ENCODE results near the gene MCM3AP. TPM values are rescaled to one million over a fixed set of nuclear protein-coding genes. Genes with fewer than 3 reads are reported as not detected.

MCM3AP gene
- total and polyA plus RNA-seq, 2 experiments from 2014 or later: 35.4 to 64.8 TPM

- Histone ChIP-seq H3K4me1 (ENCODE audit: insufficient read depth) (no peaks in the 10 kb centered on the region), H3K4me2 (no peak overlapping the region), H3K36me3 (replicated peaks; ENCODE audit: insufficient read depth, low read depth) (no peaks in the 10 kb centered on the region), H3K9me2 (replicated peaks; ENCODE audit: insufficient read depth) (no peaks in the 10 kb centered on the region), H3K27ac (no peak overlapping the region), H2AFZ (no peak overlapping the region), H3K27me3 (no peaks in the 10 kb centered on the region), H3K9me3 (ENCODE audit: low read depth) (no peaks in the 10 kb centered on the region), H4K20me1 (ENCODE audit: insufficient read depth, poor library complexity, severe bottlenecking) (no peaks in the 10 kb centered on the region), H3K4me3 (no peak overlapping the region), H3K79me2 (peaks cover 20% of the 10 kb centered on the region)
- no peak for DNase-seq (ENCODE audit: low spot score)
- TF ChIP-seq EZH2 (IDR thresholded peaks at IDR 0.05; ENCODE audit: borderline replicate concordance) (no peak), EZH2phosphoT487 (IDR thresholded peaks at IDR 0.05; ENCODE audit: low read depth, severe bottlenecking, unreplicated experiment) (no peak), CTCF (IDR thresholded peaks at IDR 0.05; ENCODE audit: poor library complexity) (no peak)
- 96% methylated on average over 14 of the region's 14 CpGs for WGBS (ENCODE audit: low lambda C conversion rate, missing lambda C conversion rate)
Measured at GRCh38 chr21:46316708-46317324, 31.4 kb upstream of the MCM3AP start.

GRCh38 chr21:46314441-46315020, 29.1 kb upstream of the MCM3AP start:
- WGBS (ENCODE audit: low lambda C conversion rate, missing lambda C conversion rate): 98% methylated on average over 20 of the region's 22 CpGs
- no peak for TF ChIP-seq EZH2phosphoT487 (IDR thresholded peaks at IDR 0.05; ENCODE audit: low read depth, severe bottlenecking, unreplicated experiment)
- TF ChIP-seq CTCF (IDR thresholded peaks at IDR 0.05; ENCODE audit: poor library complexity): no peak
- TF ChIP-seq EZH2 (IDR thresholded peaks at IDR 0.05; ENCODE audit: borderline replicate concordance): no peak
- Histone ChIP-seq H3K27ac (no peak overlapping the region), H3K4me3 (no peak overlapping the region), H3K27me3 (no peaks in the 10 kb centered on the region), H3K9me2 (replicated peaks; ENCODE audit: insufficient read depth) (no peaks in the 10 kb centered on the region), H3K36me3 (replicated peaks; ENCODE audit: insufficient read depth, low read depth) (no peaks in the 10 kb centered on the region), H3K79me2 (peaks cover 3% of the 10 kb centered on the region), H2AFZ (no peak overlapping the region), H4K20me1 (ENCODE audit: insufficient read depth, poor library complexity, severe bottlenecking) (no peaks in the 10 kb centered on the region), H3K9me3 (ENCODE audit: low read depth) (no peaks in the 10 kb centered on the region), H3K4me1 (ENCODE audit: insufficient read depth) (no peaks in the 10 kb centered on the region), H3K4me2 (no peak overlapping the region)
- no peak for DNase-seq (ENCODE audit: low spot score)

- TF ChIP-seq EZH2 (IDR thresholded peaks at IDR 0.05; ENCODE audit: borderline replicate concordance): no peak
- no peak for TF ChIP-seq CTCF (IDR thresholded peaks at IDR 0.05; ENCODE audit: poor library complexity)
- TF ChIP-seq EZH2phosphoT487 (IDR thresholded peaks at IDR 0.05; ENCODE audit: low read depth, severe bottlenecking, unreplicated experiment): no peak
- no peak overlapping the region for H2AFZ ChIP-seq
- H3K36me3 ChIP-seq (replicated peaks; ENCODE audit: insufficient read depth, low read depth): no peaks in the 10 kb centered on the region
- no peaks in the 10 kb centered on the region for H3K9me3 ChIP-seq (ENCODE audit: low read depth)
- H4K20me1 ChIP-seq (ENCODE audit: insufficient read depth, poor library complexity, severe bottlenecking): no peaks in the 10 kb centered on the region
- no peak overlapping the region for H3K4me3 ChIP-seq
- H3K27ac ChIP-seq: no peak overlapping the region
- H3K9me2 ChIP-seq (replicated peaks; ENCODE audit: insufficient read depth): no peaks in the 10 kb centered on the region
- H3K27me3 ChIP-seq: no peaks in the 10 kb centered on the region
- H3K4me1 ChIP-seq (ENCODE audit: insufficient read depth): no peaks in the 10 kb centered on the region
- WGBS (ENCODE audit: low lambda C conversion rate, missing lambda C conversion rate): 98% methylated on average over 5 of the region's 5 CpGs
- H3K79me2 ChIP-seq: no peaks in the 10 kb centered on the region
- H3K4me2 ChIP-seq: no peak overlapping the region
- DNase-seq (ENCODE audit: low spot score): no peak
Measured at GRCh38 chr21:46312949-46313348, 27.5 kb upstream of the MCM3AP start.

All from hepatocyte (in vitro differentiated cells).